ENCODE measurements around the gene LRFN2. TPM values are rescaled to one million over a fixed set of nuclear protein-coding genes. Genes with fewer than 3 reads are reported as not detected.

Gene LRFN2
- polyA plus RNA-seq: not detected

GRCh38 chr6:40587240-40588069, at the start of gene LRFN2:
TSS of gene LRFN2 (minus strand) at chr6:40587364.
- H3K27me3 Mint-ChIP-seq: peaks cover 40% of the 10 kb centered on the region
- H3K4me3 Mint-ChIP-seq: peak within 1 kb of the TSS in 3 of 4 donors; percentile 76 to 90 (median 82)
- H3K4me1 Mint-ChIP-seq: peaks cover 0 to 2% (median 0%) of the 10 kb centered on the region in 3 donors
- peaks cover 0 to 5% (median 0%) of the 10 kb centered on the region in 3 donors for H3K9me3 Mint-ChIP-seq
- no peaks in the 10 kb centered on the region for H3K36me3 Mint-ChIP-seq
- peak within 1 kb of the TSS in 1 of 3 donors; percentile 53 for H3K27ac Mint-ChIP-seq

- no peaks in the 10 kb centered on the region for H3K9me3 Mint-ChIP-seq
- H3K36me3 Mint-ChIP-seq: no peaks in the 10 kb centered on the region
- peaks cover 0 to 1% (median 0%) of the 10 kb centered on the region in 3 donors for H3K4me1 Mint-ChIP-seq
- H3K27ac Mint-ChIP-seq: no peak overlapping the region
- no peak overlapping the region for H3K4me3 Mint-ChIP-seq
- peaks cover 7% of the 10 kb centered on the region for H3K27me3 Mint-ChIP-seq
These were observed 47.3 kb upstream of the LRFN2 start for GRCh38 chr6:40634429-40634828.

- Mint-ChIP-seq H3K9me3 (peaks cover 0 to 2% (median 0%) of the 10 kb centered on the region in 3 donors), H3K4me3 (no peak overlapping the region), H3K27me3 (peaks cover 7% of the 10 kb centered on the region), H3K4me1 (peaks cover 0 to 1% (median 0%) of the 10 kb centered on the region in 3 donors), H3K36me3 (no peaks in the 10 kb centered on the region), H3K27ac (no peak overlapping the region)
These were observed 44.6 kb upstream of the LRFN2 start for GRCh38 chr6:40631744-40632143.

DNA sequence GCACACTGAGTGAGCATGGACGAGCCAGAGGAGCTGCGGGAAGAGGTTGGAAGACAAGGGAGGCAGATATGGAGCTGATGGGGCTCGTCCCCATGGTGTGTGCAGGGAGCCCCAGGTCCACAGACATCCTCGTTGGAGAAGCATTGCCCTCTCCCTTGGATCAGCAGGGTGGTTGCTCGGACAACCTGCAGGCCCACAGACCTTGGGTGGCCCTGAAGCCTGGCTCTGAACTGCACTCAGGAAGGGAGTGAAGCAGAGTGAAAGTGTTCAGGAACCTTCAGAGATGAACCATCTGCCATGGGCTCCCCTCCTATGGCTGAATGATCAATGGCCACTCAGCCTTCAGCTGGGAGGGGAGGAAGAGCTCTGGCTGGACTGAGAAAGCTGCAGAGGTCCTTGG, 43.3 kb upstream of the LRFN2 start:
- Mint-ChIP-seq H3K27ac (no peak overlapping the region), H3K27me3 (peaks cover 7% of the 10 kb centered on the region), H3K4me1 (peaks cover 0 to 1% (median 0%) of the 10 kb centered on the region in 3 donors), H3K9me3 (peaks cover 0 to 6% (median 4%) of the 10 kb centered on the region in 3 donors), H3K36me3 (no peaks in the 10 kb centered on the region), H3K4me3 (no peak overlapping the region)

DNA sequence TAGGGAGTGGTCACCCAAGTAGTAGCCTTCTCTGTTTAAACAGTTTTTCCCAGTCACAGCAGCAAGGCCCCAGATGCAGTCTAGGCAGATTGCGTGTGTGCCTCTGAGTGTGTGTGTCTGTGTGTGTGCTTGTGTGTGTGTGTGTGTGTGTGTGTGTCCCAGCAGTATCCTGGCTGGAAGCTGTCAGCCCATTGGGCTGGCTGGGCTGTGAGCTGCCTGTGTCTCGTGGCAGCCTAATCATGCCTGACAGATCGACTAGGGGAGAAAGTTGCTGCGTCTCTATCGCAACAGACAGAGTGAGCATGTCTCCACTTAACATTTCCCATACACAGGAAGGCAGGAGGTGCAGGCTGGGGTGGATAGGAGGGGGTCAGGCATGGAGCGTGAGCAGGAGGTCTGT, 42.9 kb upstream of the LRFN2 start:
- Mint-ChIP-seq H3K9me3 (peaks cover 2 to 6% (median 5%) of the 10 kb centered on the region in 3 donors), H3K27me3 (peaks cover 7% of the 10 kb centered on the region), H3K36me3 (no peaks in the 10 kb centered on the region), H3K4me3 (no peak overlapping the region), H3K4me1 (peaks cover 0 to 1% (median 0%) of the 10 kb centered on the region in 3 donors), H3K27ac (no peak overlapping the region)

DNA sequence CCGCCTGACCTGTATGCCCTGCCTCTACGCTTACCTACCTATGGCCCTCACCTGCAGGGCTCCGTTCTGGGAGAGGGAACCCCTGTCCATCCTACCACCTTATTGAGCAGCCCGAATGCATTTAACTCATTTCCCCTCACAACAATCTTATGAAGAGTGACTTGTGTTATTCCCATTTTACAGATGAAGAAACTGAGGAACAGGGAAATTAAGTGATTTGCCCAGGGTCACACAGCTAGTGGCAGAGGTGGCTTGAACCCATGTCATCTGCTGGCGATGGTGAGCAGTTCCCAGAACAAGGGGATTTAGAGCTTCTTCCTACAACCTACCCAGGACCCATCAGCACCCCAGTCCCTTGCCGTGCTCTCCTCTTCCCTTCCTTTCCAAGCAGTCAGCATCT, 42.3 kb upstream of the LRFN2 start:
- H3K27ac Mint-ChIP-seq: no peak overlapping the region
- peaks cover 0 to 1% (median 0%) of the 10 kb centered on the region in 3 donors for H3K4me1 Mint-ChIP-seq
- peaks cover 2 to 6% (median 5%) of the 10 kb centered on the region in 3 donors for H3K9me3 Mint-ChIP-seq
- no peak overlapping the region for H3K4me3 Mint-ChIP-seq
- H3K36me3 Mint-ChIP-seq: no peaks in the 10 kb centered on the region
- peaks cover 7% of the 10 kb centered on the region for H3K27me3 Mint-ChIP-seq

DNA sequence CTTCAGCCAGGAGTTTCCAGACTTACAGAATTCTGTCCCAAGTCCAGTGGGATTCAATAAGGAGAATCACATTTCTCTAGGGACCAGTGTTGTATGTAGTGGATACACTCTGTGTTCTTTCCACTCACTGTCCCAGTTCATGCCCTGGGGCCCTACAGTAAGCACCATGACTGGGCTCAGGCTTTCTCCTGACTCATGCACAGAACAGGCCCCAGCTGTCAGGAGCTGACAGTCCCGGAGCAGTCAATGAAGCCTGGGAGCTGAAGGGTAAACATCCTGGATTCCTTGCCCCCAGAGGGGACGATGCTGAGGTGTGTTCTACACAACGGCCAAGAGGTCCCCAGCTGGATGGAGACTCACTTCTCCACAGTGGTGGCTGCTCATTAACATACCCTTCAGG, 40.2 kb upstream of the LRFN2 start:
- H3K4me1 Mint-ChIP-seq: peaks cover 0 to 1% (median 0%) of the 10 kb centered on the region in 3 donors
- H3K27ac Mint-ChIP-seq: no peak overlapping the region
- peaks cover 2 to 6% (median 5%) of the 10 kb centered on the region in 3 donors for H3K9me3 Mint-ChIP-seq
- H3K27me3 Mint-ChIP-seq: peaks cover 7% of the 10 kb centered on the region
- H3K4me3 Mint-ChIP-seq: peak overlapping the region in 1 of 4 donors; percentile 1
- no peaks in the 10 kb centered on the region for H3K36me3 Mint-ChIP-seq

DNA sequence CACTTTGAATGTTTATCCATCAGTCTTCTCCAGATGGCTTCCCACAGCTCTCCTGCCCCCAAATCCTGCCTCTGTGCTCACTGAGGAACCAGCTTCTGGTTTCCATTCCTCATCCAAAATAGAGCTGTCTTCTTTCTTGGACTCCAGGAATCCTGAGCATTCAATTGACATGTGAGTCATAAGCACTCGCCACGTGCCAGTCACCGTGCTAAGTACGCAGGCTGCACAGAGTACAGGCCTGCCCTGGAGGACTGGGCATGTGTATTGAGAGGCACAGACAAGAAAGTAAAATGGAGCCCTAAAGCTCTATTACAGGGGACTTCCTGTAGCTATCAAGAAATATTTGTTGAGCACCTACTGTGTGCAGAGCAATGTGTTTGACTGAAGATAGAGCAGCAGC, 39.7 kb upstream of the LRFN2 start:
- Mint-ChIP-seq H3K27ac (no peak overlapping the region), H3K36me3 (no peaks in the 10 kb centered on the region), H3K9me3 (peaks cover 2 to 6% (median 5%) of the 10 kb centered on the region in 3 donors), H3K4me1 (peaks cover 0 to 1% (median 0%) of the 10 kb centered on the region in 3 donors), H3K27me3 (peaks cover 7% of the 10 kb centered on the region), H3K4me3 (no peak overlapping the region)

- no peaks in the 10 kb centered on the region for H3K27me3 Mint-ChIP-seq
- no peaks in the 10 kb centered on the region for H3K36me3 Mint-ChIP-seq
- peaks cover 2 to 6% (median 5%) of the 10 kb centered on the region in 3 donors for H3K9me3 Mint-ChIP-seq
- H3K27ac Mint-ChIP-seq: no peak overlapping the region
- no peak overlapping the region for H3K4me3 Mint-ChIP-seq
- H3K4me1 Mint-ChIP-seq: no peaks in the 10 kb centered on the region
These were observed 36.8 kb upstream of the LRFN2 start for GRCh38 chr6:40623932-40624331.

GRCh38 chr6:40623178-40623577, 36.0 kb upstream of the LRFN2 start:
- no peak overlapping the region for H3K4me3 Mint-ChIP-seq
- no peaks in the 10 kb centered on the region for H3K27me3 Mint-ChIP-seq
- peaks cover 2 to 6% (median 5%) of the 10 kb centered on the region in 3 donors for H3K9me3 Mint-ChIP-seq
- no peaks in the 10 kb centered on the region for H3K4me1 Mint-ChIP-seq
- no peak overlapping the region for H3K27ac Mint-ChIP-seq
- no peaks in the 10 kb centered on the region for H3K36me3 Mint-ChIP-seq

- Mint-ChIP-seq H3K36me3 (no peaks in the 10 kb centered on the region), H3K27me3 (no peaks in the 10 kb centered on the region)
These were observed 33.5 kb upstream of the LRFN2 start for GRCh38 chr6:40620574-40621240.

GRCh38 chr6:40614671-40615070, 27.5 kb upstream of the LRFN2 start:
- Mint-ChIP-seq H3K4me3 (no peak overlapping the region), H3K9me3 (peaks cover 0 to 3% (median 0%) of the 10 kb centered on the region in 3 donors), H3K4me1 (no peaks in the 10 kb centered on the region), H3K27me3 (peaks cover 7% of the 10 kb centered on the region), H3K36me3 (no peaks in the 10 kb centered on the region), H3K27ac (no peak overlapping the region)

More at GRCh38 chr6:40620574-40621240, 33.5 kb upstream of the LRFN2 start:
- Mint-ChIP-seq H3K27ac (no peak overlapping the region), H3K4me1 (no peaks in the 10 kb centered on the region), H3K9me3 (peaks cover 0 to 6% (median 2%) of the 10 kb centered on the region in 3 donors), H3K4me3 (no peak overlapping the region)

DNA sequence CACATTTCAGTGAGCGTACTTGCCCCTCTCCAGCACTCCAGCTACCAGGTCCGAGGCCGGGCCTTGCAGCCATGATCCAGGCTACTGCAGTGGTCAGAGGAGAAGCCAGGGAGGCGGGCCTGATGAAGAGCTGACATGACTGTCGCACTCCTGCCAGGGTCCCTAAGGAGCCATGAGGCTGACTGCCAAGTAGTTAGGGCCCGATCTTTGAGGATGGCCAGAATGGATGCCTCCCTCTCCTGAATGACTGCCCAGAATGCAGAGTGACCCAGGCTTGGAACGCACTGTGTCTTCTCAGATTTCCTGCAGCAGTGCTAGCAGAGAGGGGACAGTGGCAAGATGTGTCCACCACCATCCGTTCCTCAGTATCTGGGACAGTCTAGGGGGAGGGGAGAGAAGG, 24.7 kb upstream of the LRFN2 start:
- Mint-ChIP-seq H3K4me3 (no peak overlapping the region), H3K9me3 (no peaks in the 10 kb centered on the region), H3K36me3 (no peaks in the 10 kb centered on the region), H3K4me1 (no peaks in the 10 kb centered on the region), H3K27me3 (peaks cover 10% of the 10 kb centered on the region), H3K27ac (no peak overlapping the region)

- H3K36me3 Mint-ChIP-seq: no peaks in the 10 kb centered on the region
- no peaks in the 10 kb centered on the region for H3K4me1 Mint-ChIP-seq
- no peak overlapping the region for H3K27ac Mint-ChIP-seq
- no peak overlapping the region for H3K4me3 Mint-ChIP-seq
- no peaks in the 10 kb centered on the region for H3K9me3 Mint-ChIP-seq
- H3K27me3 Mint-ChIP-seq: peaks cover 10% of the 10 kb centered on the region
These were observed 24.3 kb upstream of the LRFN2 start for GRCh38 chr6:40611434-40611833.

- H3K27ac Mint-ChIP-seq: no peak overlapping the region
- peaks cover 12% of the 10 kb centered on the region for H3K27me3 Mint-ChIP-seq
These were observed 23.1 kb upstream of the LRFN2 start for GRCh38 chr6:40610229-40610628.

More at GRCh38 chr6:40610229-40610628, 23.1 kb upstream of the LRFN2 start:
- H3K4me3 Mint-ChIP-seq: no peak overlapping the region
- no peaks in the 10 kb centered on the region for H3K4me1 Mint-ChIP-seq
- no peaks in the 10 kb centered on the region for H3K36me3 Mint-ChIP-seq
- no peaks in the 10 kb centered on the region for H3K9me3 Mint-ChIP-seq

All from IgD-negative memory B cell (primary cell).